Keratinocyte (primary cell): Measurements from ENCODE around the gene MYCBP2. TPM values are rescaled to one million over a fixed set of nuclear protein-coding genes. Genes with fewer than 3 reads are reported as not detected.

Experiments
- DNase-seq: peaks from one replicate; pipeline ENCODE4 v3.0.0-alpha.2; 2011; ENCODE audit warnings: low read depth, missing footprints, low spot score
- FAIRE-seq: peaks from 2 replicates; lab custom pipeline; 2011; peaks lifted over from hg19 to GRCh38; lab: Jason Lieb, UNC
- H2AFZ ChIP-seq: 2 replicates; pipeline ENCODE4 v1.6.0; 2012; ENCODE audit warnings: low read length, control low read depth, inconsistent platforms; ENCODE audit not compliant: control insufficient read depth
- H3K27ac ChIP-seq: 2 replicates; pipeline ENCODE4 v1.5.1; 2011; ENCODE audit warnings: low read length; ENCODE audit not compliant: control insufficient read depth, insufficient read depth
- H3K27me3 ChIP-seq: 3 replicates; pipeline ENCODE4 v1.6.0; 2011; ENCODE audit warnings: low read length; ENCODE audit not compliant: control insufficient read depth, insufficient read depth; ENCODE audit errors: extremely low read depth
- H3K36me3 ChIP-seq, 2 experiments: 2 replicates in 1 of 2; 3 replicates in 1 of 2; pipeline ENCODE4 v1.5.1; 2011; ENCODE audit warnings: low read length in 2 of 2, mild to moderate bottlenecking in 1 of 2; ENCODE audit not compliant: control insufficient read depth in 2 of 2, insufficient read depth in 2 of 2; ENCODE audit errors: extremely low read depth in 1 of 2
- H3K4me1 ChIP-seq: 3 replicates; pipeline ENCODE4 v1.5.1; 2011; ENCODE audit warnings: low read length; ENCODE audit not compliant: control insufficient read depth, insufficient read depth; ENCODE audit errors: extremely low read depth
- H3K4me2 ChIP-seq: 3 replicates; pipeline ENCODE4 v1.6.0; 2011; ENCODE audit warnings: low read depth, low read length; ENCODE audit not compliant: control insufficient read depth, insufficient read depth; ENCODE audit errors: extremely low read depth
- H3K4me3 ChIP-seq, 3 experiments: fragments of 200-600 bp in 1 of 3; sonication (generic) in 1 of 3; 2 replicates in 2 of 3; 3 replicates in 1 of 3; pipeline ENCODE4 v1.5.1; 2011 to 2016; ENCODE audit warnings: low read length in 3 of 3, mild to moderate bottlenecking in 3 of 3, control low read depth in 2 of 3, inconsistent platforms in 1 of 3, low read depth in 1 of 3, mixed read lengths in 1 of 3, mixed run types in 1 of 3, moderate library complexity in 1 of 3; ENCODE audit not compliant: control insufficient read depth in 2 of 3, insufficient read depth in 2 of 3; ENCODE audit errors: extremely low read depth in 1 of 3
- H3K79me2 ChIP-seq: 2 replicates; pipeline ENCODE4 v1.6.0; 2012; ENCODE audit warnings: low read length; ENCODE audit not compliant: control insufficient read depth, insufficient read depth
- H3K9ac ChIP-seq: 3 replicates; pipeline ENCODE4 v1.6.0; 2011; ENCODE audit warnings: low read length; ENCODE audit not compliant: control insufficient read depth, insufficient read depth; ENCODE audit errors: extremely low read depth
- H3K9me1 ChIP-seq: 3 replicates; pipeline ENCODE4 v1.6.0; 2011; ENCODE audit warnings: low read length; ENCODE audit not compliant: control insufficient read depth, insufficient read depth; ENCODE audit errors: extremely low read depth
- H3K9me3 ChIP-seq: 2 replicates; pipeline ENCODE4 v1.5.1; 2012; ENCODE audit warnings: low read depth, low read length; ENCODE audit not compliant: control insufficient read depth
- H4K20me1 ChIP-seq: 3 replicates; pipeline ENCODE4 v1.6.0; 2011; ENCODE audit warnings: low read length; ENCODE audit not compliant: control insufficient read depth, insufficient read depth; ENCODE audit errors: extremely low read depth
- EZH2 ChIP-seq: IDR thresholded peaks from one replicate; pipeline ENCODE4 v1.6.1; 2012; ENCODE audit warnings: inconsistent platforms, mild to moderate bottlenecking, low read length, moderate library complexity
- dilution Hi-C: fragments of 300-500 bp; cut with MboI; formaldehyde crosslinking; loops from one replicate; pipeline ENCODE4 v1.7.0; 2020; ENCODE audit warnings: low sequenced_read_pairs; ENCODE audit not compliant: extremely low pct_ligation_motif_present
- polyA plus RNA-seq, 5 experiments: library from polyadenylated mRNA; depleted of rRNA in 3 of 5; stranded (reverse) in 3 of 5; stranded (forward) in 1 of 5; unstranded in 1 of 5; fragments of >200 nt; gene quantifications; 1 replicate in 1 of 5; 2 replicates in 3 of 5; 3 replicates in 1 of 5; pipeline versions ENCODE4 v1.2.1 to v1.2.3, GENCODE V29; 2011 to 2012; ENCODE audit warnings: missing spikeins in 2 of 5, low read depth in 1 of 5, low replicate concordance in 1 of 5
- TF ChIP-seq, protein P1 (sequence below), 3 experiments: IDR thresholded peaks in 1 of 3; conservative IDR thresholded peaks in 1 of 3; optimal IDR thresholded peaks in 1 of 3; 2 replicates in 2 of 3; 3 replicates in 1 of 3; pipeline versions ENCODE3 to v1.5.1; 2011; ENCODE audit warnings: low read length in 3 of 3, mild to moderate bottlenecking in 3 of 3, moderate library complexity in 2 of 3, control low read depth in 1 of 3, inconsistent platforms in 1 of 3; ENCODE audit not compliant: insufficient read depth in 2 of 3; ENCODE audit errors: extremely low read depth in 1 of 3

The MYCBP2 gene
- polyA plus RNA-seq, 1 donor (not counting 4 experiments of a cell fraction or from before 2014, with no cell fraction given) = 43.8 TPM

DNA sequence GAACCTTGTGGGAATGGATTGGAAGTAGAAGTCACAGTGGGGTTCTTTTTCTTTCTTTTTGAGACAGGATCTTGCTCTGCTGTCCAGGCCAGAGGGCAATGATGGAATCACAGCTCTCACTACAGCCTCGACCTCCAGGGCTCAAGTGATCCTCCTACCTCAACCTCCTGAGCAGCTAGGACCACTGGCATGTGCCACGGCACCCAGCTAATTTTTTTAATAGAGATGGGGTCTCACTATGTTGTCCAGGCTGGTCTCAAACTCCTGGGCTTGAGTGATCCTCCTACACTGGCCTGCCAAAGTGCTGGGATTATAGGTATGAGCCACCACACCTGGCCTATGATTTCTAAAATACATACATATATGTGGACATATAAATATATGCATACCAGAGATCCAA lies 111.4 kb downstream of the MYCBP2 start:
- Histone ChIP-seq H3K9ac (no peak overlapping the region), H3K9me1 (no peaks in the 10 kb centered on the region), H3K27ac (no peak overlapping the region), H3K4me2 (no peak overlapping the region), H2AFZ (no peak overlapping the region), H3K36me3 (peaks cover 2 to 18% of the 10 kb centered on the region in 2 experiments), H3K9me3 (no peaks in the 10 kb centered on the region), H3K79me2 (no peaks in the 10 kb centered on the region), H3K27me3 (no peaks in the 10 kb centered on the region), H3K4me3 (no peak overlapping the region), H4K20me1 (no peaks in the 10 kb centered on the region), H3K4me1 (no peaks in the 10 kb centered on the region)
- DNase-seq (no peak), FAIRE-seq (no peak)
- dilution Hi-C loops = no loop called here
- TF ChIP-seq, protein P1, sequence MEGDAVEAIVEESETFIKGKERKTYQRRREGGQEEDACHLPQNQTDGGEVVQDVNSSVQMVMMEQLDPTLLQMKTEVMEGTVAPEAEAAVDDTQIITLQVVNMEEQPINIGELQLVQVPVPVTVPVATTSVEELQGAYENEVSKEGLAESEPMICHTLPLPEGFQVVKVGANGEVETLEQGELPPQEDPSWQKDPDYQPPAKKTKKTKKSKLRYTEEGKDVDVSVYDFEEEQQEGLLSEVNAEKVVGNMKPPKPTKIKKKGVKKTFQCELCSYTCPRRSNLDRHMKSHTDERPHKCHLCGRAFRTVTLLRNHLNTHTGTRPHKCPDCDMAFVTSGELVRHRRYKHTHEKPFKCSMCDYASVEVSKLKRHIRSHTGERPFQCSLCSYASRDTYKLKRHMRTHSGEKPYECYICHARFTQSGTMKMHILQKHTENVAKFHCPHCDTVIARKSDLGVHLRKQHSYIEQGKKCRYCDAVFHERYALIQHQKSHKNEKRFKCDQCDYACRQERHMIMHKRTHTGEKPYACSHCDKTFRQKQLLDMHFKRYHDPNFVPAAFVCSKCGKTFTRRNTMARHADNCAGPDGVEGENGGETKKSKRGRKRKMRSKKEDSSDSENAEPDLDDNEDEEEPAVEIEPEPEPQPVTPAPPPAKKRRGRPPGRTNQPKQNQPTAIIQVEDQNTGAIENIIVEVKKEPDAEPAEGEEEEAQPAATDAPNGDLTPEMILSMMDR (optimal IDR thresholded peaks at IDR 0.05 in 1 of 3, IDR thresholded peaks at IDR 0.05 in 1 of 3, conservative IDR thresholded peaks at IDR 0.05 in 1 of 3; ENCODE audit: extremely low read depth in 1 of 3, insufficient read depth in 2 of 3, low read length in 3 of 3) = no peak
- no peak for TF ChIP-seq EZH2

DNA sequence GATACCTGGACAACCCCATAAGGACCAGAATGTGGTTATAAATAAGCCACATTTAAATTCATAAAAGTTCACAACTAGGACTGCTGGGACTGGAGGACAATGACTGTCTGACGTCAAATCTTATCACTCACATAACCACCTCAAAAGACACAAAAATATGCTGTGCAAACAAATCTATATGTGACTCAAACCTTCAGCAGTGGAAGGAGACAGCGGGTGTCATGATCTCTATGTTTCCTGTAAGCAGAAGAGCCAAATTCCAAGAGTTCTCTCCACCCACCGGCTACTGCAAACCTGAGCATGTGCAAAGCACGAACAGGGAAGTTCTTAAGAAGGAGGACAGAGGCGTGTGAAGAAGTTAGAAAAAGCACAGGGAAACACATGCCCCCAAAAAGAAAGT lies 113.2 kb downstream of the MYCBP2 start:
- dilution Hi-C loops = no loop called here
- Histone ChIP-seq H3K9ac (no peak overlapping the region), H3K9me3 (no peaks in the 10 kb centered on the region), H2AFZ (no peak overlapping the region), H4K20me1 (no peaks in the 10 kb centered on the region), H3K27me3 (no peaks in the 10 kb centered on the region), H3K27ac (no peak overlapping the region), H3K9me1 (no peaks in the 10 kb centered on the region), H3K36me3 (peaks cover 8 to 19% of the 10 kb centered on the region in 2 experiments), H3K79me2 (no peaks in the 10 kb centered on the region), H3K4me2 (no peak overlapping the region), H3K4me1 (no peaks in the 10 kb centered on the region), H3K4me3 (no peak overlapping the region)
- FAIRE-seq (no peak), DNase-seq (no peak)
- TF ChIP-seq EZH2 = no peak
- TF ChIP-seq, protein P1 (optimal IDR thresholded peaks at IDR 0.05 in 1 of 3, IDR thresholded peaks at IDR 0.05 in 1 of 3, conservative IDR thresholded peaks at IDR 0.05 in 1 of 3; ENCODE audit: extremely low read depth in 1 of 3, insufficient read depth in 2 of 3, low read length in 3 of 3) = no peak
